DMS 273 (cell line): ENCODE data around the gene YBEY.
"Not testable (repeated sequence)": the region's sequence is repeated elsewhere in the genome, so short reads cannot be mapped to it uniquely, and the experiment has no call there.

Experiments used
- DNase-seq: peaks from one replicate; lab custom pipeline; 2025; ENCODE audit not compliant: unreplicated experiment; lab: John Stamatoyannopoulos, UW

YBEY gene

GRCh38 chr21:46299167-46299566, 13.0 kb downstream of the YBEY start:
- no peak for DNase-seq

GRCh38 chr21:46301759-46302158, 15.6 kb downstream of the YBEY start:
- no peak for DNase-seq

GRCh38 chr21:46304437-46304836, 18.3 kb downstream of the YBEY start:
- DNase-seq, result no peak

- DNase-seq, result no peak
Observed at GRCh38 chr21:46304955-46305354, 18.8 kb downstream of the YBEY start.

- DNase-seq, result no peak
Observed at GRCh38 chr21:46307625-46308024, 21.5 kb downstream of the YBEY start.

- no peak for DNase-seq
Observed at GRCh38 chr21:46308431-46308830, 22.3 kb downstream of the YBEY start.

- DNase-seq, result not testable (repeated sequence)
Observed at GRCh38 chr21:46310260-46310659, 24.1 kb downstream of the YBEY start.

- DNase-seq, result no peak
Observed at GRCh38 chr21:46311568-46311967, 25.4 kb downstream of the YBEY start.

- DNase-seq, result no peak
Observed at GRCh38 chr21:46312949-46313348, 26.8 kb downstream of the YBEY start.

- DNase-seq, result no peak
Observed at GRCh38 chr21:46314441-46315020, 28.4 kb downstream of the YBEY start.

- no peak for DNase-seq
Observed at GRCh38 chr21:46316708-46317324, 30.7 kb downstream of the YBEY start.

- no peak for DNase-seq
Observed at GRCh38 chr21:46317710-46318463, 31.7 kb downstream of the YBEY start.

GRCh38 chr21:46318464-46318845, 32.3 kb downstream of the YBEY start:
- DNase-seq, result no peak

- no peak for DNase-seq
Observed at GRCh38 chr21:46319186-46319585, 33.0 kb downstream of the YBEY start.

- DNase-seq, result peak; percentile 43
Observed at GRCh38 chr21:46320331-46320801, 34.2 kb downstream of the YBEY start.

- DNase-seq, result peak; percentile 50
Observed at GRCh38 chr21:46322351-46323226, 36.4 kb downstream of the YBEY start.

GRCh38 chr21:46323227-46323709, 37.1 kb downstream of the YBEY start:
- peak; percentile 65 for DNase-seq

- peak; percentile 99 for DNase-seq
Observed at GRCh38 chr21:46323710-46324389, 37.7 kb downstream of the YBEY start, which contains the start of the genes C21orf58 and PCNT. Gene C21orf58 (minus strand): TSS chr21:46323870. CDS start chr21:46322738, 1,132 bp downstream. Gene PCNT (plus strand): TSS chr21:46324156. CDS start chr21:46324229, 73 bp downstream.

GRCh38 chr21:46324390-46325072, 38.4 kb downstream of the YBEY start:
- DNase-seq, result peak; percentile 92
